Neuronal stem cell (in vitro differentiated cells): Measurements from ENCODE around the gene GOLGA6L7.

Experiments used
- DNase-seq: peaks from one replicate; pipeline ENCODE4 v3.0.0-alpha.2; 2013; ENCODE audit warnings: low spot score
- H2AFZ ChIP-seq: one replicate; pipeline ENCODE4 v1.6.1; 2013; ENCODE audit warnings: mild to moderate bottlenecking, low read length, inconsistent platforms
- H2AK5ac ChIP-seq: 2 replicates; pipeline ENCODE4 v1.6.1; 2013; ENCODE audit warnings: low read depth, mild to moderate bottlenecking, inconsistent platforms, low read length, moderate library complexity, mixed read lengths
- H2BK120ac ChIP-seq: 2 replicates; pipeline ENCODE4 v1.6.1; 2013; ENCODE audit warnings: low read depth, mild to moderate bottlenecking, inconsistent platforms, low read length, moderate library complexity, mixed read lengths
- H2BK12ac ChIP-seq: one replicate; pipeline ENCODE4 v1.6.1; 2013; ENCODE audit warnings: low read length, inconsistent platforms
- H2BK15ac ChIP-seq: 2 replicates; pipeline ENCODE4 v1.6.1; 2013; ENCODE audit warnings: mild to moderate bottlenecking, low read length, inconsistent platforms, mixed read lengths
- H2BK5ac ChIP-seq: one replicate; pipeline ENCODE4 v1.6.1; 2013; ENCODE audit warnings: inconsistent platforms, mild to moderate bottlenecking, low read length, moderate library complexity
- H3K14ac ChIP-seq: one replicate; pipeline ENCODE4 v1.6.1; 2013; ENCODE audit warnings: low read length, inconsistent platforms
- H3K18ac ChIP-seq: 2 replicates; pipeline ENCODE4 v1.6.1; 2013; ENCODE audit warnings: low read length, inconsistent platforms
- H3K23ac ChIP-seq: 2 replicates; pipeline ENCODE4 v1.6.1; 2013; ENCODE audit warnings: low read depth, mild to moderate bottlenecking, mixed read lengths, low read length, inconsistent platforms; ENCODE audit not compliant: poor library complexity
- H3K27ac ChIP-seq: replicated peaks from 3 replicates; pipeline ENCODE4 v1.5.1; 2013; ENCODE audit warnings: low read length, inconsistent platforms
- H3K27me3 ChIP-seq, 3 experiments: 2 replicates each; pipeline ENCODE4 v1.6.1; 2013; ENCODE audit warnings: low read length in 3 of 3, mild to moderate bottlenecking in 2 of 3, inconsistent platforms in 1 of 3, low read depth in 1 of 3, mixed read lengths in 1 of 3, moderate library complexity in 1 of 3; ENCODE audit not compliant: control insufficient read depth in 3 of 3, insufficient read depth in 3 of 3
- H3K36me3 ChIP-seq, 2 donors: replicated peaks in 1 of 2; 2 replicates each; pipeline ENCODE4 v1.6.1; 2013; ENCODE audit warnings: low read length in 2 of 2; ENCODE audit not compliant: control insufficient read depth in 2 of 2, insufficient read depth in 2 of 2
- H3K4ac ChIP-seq: 2 replicates; pipeline ENCODE4 v1.6.1; 2013; ENCODE audit warnings: inconsistent platforms, mild to moderate bottlenecking, low read length, moderate library complexity
- H3K4me1 ChIP-seq, 2 donors: 1 replicate in 1 of 2; 2 replicates in 1 of 2; pipeline ENCODE4 v1.6.1; 2013; ENCODE audit warnings: low read length in 2 of 2, low read depth in 1 of 2; ENCODE audit not compliant: control insufficient read depth in 2 of 2, insufficient read depth in 1 of 2
- H3K4me2 ChIP-seq: one replicate; pipeline ENCODE4 v1.6.1; 2013; ENCODE audit warnings: mild to moderate bottlenecking, low read length, inconsistent platforms; ENCODE audit not compliant: insufficient read depth, poor library complexity, severe bottlenecking
- H3K4me3 ChIP-seq, 2 donors: 2 replicates each; pipeline ENCODE4 v1.5.1; 2013; ENCODE audit warnings: low read length in 2 of 2, mild to moderate bottlenecking in 2 of 2, inconsistent platforms in 1 of 2, moderate library complexity in 1 of 2
- H3K79me1 ChIP-seq: one replicate; pipeline ENCODE4 v1.6.1; 2013; ENCODE audit warnings: low read depth, mild to moderate bottlenecking, inconsistent platforms, low read length, moderate library complexity
- H3K9ac ChIP-seq: one replicate; pipeline ENCODE4 v1.6.1; 2013; ENCODE audit warnings: mild to moderate bottlenecking, low read depth, low read length, inconsistent platforms; ENCODE audit not compliant: poor library complexity
- H3K9me3 ChIP-seq, 2 donors: replicated peaks in 1 of 2; 2 replicates each; pipeline versions ENCODE3 to v1.6.1; 2013; ENCODE audit warnings: low read length in 2 of 2, mild to moderate bottlenecking in 2 of 2, inconsistent platforms in 1 of 2, low read depth in 1 of 2, mixed read lengths in 1 of 2, moderate library complexity in 1 of 2; ENCODE audit not compliant: control insufficient read depth in 2 of 2, insufficient read depth in 1 of 2
- H4K8ac ChIP-seq: one replicate; pipeline ENCODE4 v1.6.1; 2013; ENCODE audit warnings: low read depth, mild to moderate bottlenecking, inconsistent platforms, low read length, moderate library complexity
- H4K91ac ChIP-seq: one replicate; pipeline ENCODE4 v1.6.1; 2013; ENCODE audit warnings: low read length, low read depth, mild to moderate bottlenecking, inconsistent platforms; ENCODE audit not compliant: poor library complexity
- WGBS, 2 donors: extraction: QIAGEN DNeasy Blood & Tissue Kit; methylation state at CpG; one replicate each; pipeline ENCODE4 v1.1.7; 2013; ENCODE audit warnings: missing lambda C conversion rate in 2 of 2, mixed read lengths in 1 of 2; ENCODE audit not compliant: insufficient read length in 2 of 2, insufficient replicate concordance in 1 of 2; ENCODE audit errors: extremely low coverage in 2 of 2; 5-methylcytosine and 5-hydroxymethylcytosine counted together

GOLGA6L7 gene

DNA sequence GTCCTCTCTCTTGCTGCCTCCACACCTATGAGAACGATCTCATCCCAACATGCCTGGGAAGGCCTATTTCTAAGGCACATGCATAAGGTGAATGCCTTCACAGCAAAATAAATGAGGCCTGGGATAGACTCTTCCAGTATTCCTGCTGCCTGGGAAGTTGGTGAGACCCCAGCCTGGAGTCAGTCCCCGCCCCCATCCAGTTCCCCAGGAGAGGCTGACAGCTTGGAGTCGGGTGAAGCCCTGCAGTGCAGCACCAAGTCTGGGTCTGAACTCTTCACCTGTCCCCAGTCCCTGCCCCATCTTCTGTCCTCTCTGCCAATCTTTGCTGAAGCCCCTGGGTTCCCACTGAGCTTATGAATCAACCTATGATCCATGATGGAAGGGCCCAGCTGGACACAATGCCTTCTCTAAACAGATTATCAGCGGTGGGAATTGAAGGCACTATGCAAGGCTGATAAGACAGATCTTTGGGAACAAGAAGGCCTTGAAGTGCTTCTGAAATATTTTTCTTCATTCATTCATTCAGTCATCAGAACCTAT, 27.1 kb upstream of the GOLGA6L7 start:
- H4K91ac ChIP-seq = no peak overlapping the region
- peak overlapping the region; percentile 73 for H2AK5ac ChIP-seq
- peak overlapping the region; percentile 42 for H3K18ac ChIP-seq
- no peak overlapping the region for H3K4me3 ChIP-seq
- H3K27me3 ChIP-seq = no peaks in the 10 kb centered on the region
- H2BK5ac ChIP-seq = no peak overlapping the region
- no peak overlapping the region for H4K8ac ChIP-seq
- peaks cover 2 to 3% of the 10 kb centered on the region in 2 donors for H3K9me3 ChIP-seq
- no peaks in the 10 kb centered on the region for H3K36me3 ChIP-seq
- peak overlapping the region; percentile 82 for H2BK15ac ChIP-seq
- no peak overlapping the region for H2BK12ac ChIP-seq
- no peak overlapping the region for H3K23ac ChIP-seq
- no peak for DNase-seq
- no peak overlapping the region for H3K27ac ChIP-seq
- no peaks in the 10 kb centered on the region for H3K79me1 ChIP-seq
- H3K9ac ChIP-seq = no peak overlapping the region
- no peak overlapping the region for H3K14ac ChIP-seq
- H2AFZ ChIP-seq = peak overlapping the region; percentile 76
- H3K4ac ChIP-seq = no peak overlapping the region
- no peak overlapping the region for H2BK120ac ChIP-seq
- H3K4me2 ChIP-seq = peak overlapping the region; percentile 43
- peaks cover 13 to 15% of the 10 kb centered on the region in 2 donors for H3K4me1 ChIP-seq
- no CpG with 5 or more reads among the region's 4 CpGs for WGBS, 2 donors

DNA sequence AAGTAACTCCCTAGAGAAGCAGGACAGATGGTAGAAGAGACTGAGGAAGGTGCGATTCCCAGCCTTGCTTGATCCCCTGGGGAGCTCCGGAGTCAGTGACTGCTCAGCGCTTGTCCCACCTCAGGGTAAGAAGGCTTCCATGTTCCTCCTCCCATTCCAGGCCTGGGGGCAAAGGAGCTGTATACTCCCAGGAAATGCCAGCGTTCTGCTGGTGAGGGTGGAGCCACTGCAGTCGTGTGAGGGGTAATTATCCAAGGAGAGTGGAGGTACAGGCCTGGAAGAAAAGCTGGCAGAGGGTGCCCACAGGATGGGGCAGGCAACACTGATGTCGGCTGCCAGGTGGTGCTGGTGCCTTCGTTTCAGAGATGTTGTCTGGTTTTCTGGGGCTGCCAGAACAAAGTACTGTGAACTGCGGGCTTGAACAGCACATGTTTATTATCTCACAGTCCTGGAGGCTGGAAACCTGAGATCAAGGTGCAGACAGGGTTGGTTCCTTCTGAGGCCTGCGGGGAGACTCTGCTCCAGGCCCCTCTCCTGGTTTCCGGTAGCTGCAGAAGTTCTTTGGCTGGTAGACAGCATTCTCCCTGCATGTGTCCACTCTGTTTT, 25.2 kb upstream of the GOLGA6L7 start:
- Histone ChIP-seq H3K27ac (no peak overlapping the region), H4K91ac (no peak overlapping the region), H2AFZ (no peak overlapping the region), H3K9ac (no peak overlapping the region), H3K18ac (peak overlapping the region; percentile 9), H2BK5ac (no peak overlapping the region), H3K23ac (no peak overlapping the region), H3K14ac (no peak overlapping the region), H2BK12ac (no peak overlapping the region), H2AK5ac (peak overlapping the region; percentile 21), H3K4me3 (no peak overlapping the region), H2BK120ac (no peak overlapping the region), H3K4me1 (peaks cover 13 to 15% of the 10 kb centered on the region in 2 donors), H3K4me2 (no peak overlapping the region), H2BK15ac (peak overlapping the region; percentile 65), H4K8ac (no peak overlapping the region), H3K36me3 (no peaks in the 10 kb centered on the region), H3K79me1 (no peaks in the 10 kb centered on the region), H3K9me3 (peaks cover 2 to 3% of the 10 kb centered on the region in 2 donors), H3K27me3 (no peaks in the 10 kb centered on the region), H3K4ac (no peak overlapping the region)
- DNase-seq = no peak
- WGBS, 2 donors = no CpG with 5 or more reads among the region's 10 CpGs

DNA sequence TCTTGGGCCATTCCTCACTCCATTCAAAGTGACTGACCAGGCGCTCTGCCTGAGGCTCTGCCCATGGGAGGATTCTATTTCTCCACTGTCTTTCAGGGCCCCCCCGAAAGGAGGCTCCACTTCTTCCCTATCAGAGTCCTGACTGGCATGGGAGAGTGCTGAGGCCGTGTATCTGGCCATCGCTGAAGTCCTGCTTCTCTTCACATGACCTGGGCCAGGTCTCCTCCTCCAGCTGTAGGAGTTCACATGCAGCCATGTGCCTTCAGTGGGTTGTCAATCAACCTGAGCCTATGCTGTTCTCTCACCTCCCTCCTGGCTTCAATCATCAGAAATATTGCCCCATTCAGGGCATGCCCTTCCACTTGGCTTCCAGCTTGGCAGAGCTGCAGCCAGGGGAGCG, 24.6 kb upstream of the GOLGA6L7 start:
- no CpG with 5 or more reads among the region's 5 CpGs for WGBS, 2 donors

DNA sequence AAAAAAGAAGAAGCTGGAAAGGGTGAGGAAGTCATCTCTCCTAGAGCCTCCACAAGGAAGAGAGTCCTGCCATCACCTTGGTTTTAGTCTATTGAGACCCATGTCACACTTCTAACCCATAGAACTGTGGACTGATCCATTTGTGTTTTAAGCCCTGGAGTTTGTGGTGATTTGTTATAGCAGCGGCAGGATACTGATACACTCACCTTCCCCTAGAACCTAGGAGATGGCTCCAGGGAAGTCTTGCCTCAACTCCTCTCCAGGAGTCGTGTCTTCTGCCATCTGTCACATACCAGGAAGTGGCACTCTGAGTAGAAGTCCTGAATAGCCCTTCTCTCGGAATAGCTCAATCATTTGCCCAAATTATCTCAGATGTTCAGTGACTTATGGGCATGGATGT, 22.7 kb upstream of the GOLGA6L7 start:
- Histone ChIP-seq H3K14ac (no peak overlapping the region), H3K4me1 (peaks cover 6 to 10% of the 10 kb centered on the region in 2 donors), H3K23ac (no peak overlapping the region), H4K91ac (no peak overlapping the region), H3K18ac (no peak overlapping the region), H2BK12ac (no peak overlapping the region), H2BK5ac (no peak overlapping the region), H3K79me1 (no peaks in the 10 kb centered on the region), H3K27me3 (no peaks in the 10 kb centered on the region), H3K9me3 (peaks cover 2 to 3% of the 10 kb centered on the region in 2 donors), H3K27ac (no peak overlapping the region), H2AFZ (no peak overlapping the region), H3K36me3 (no peaks in the 10 kb centered on the region), H2BK120ac (no peak overlapping the region), H3K4ac (no peak overlapping the region), H3K4me2 (no peak overlapping the region), H2BK15ac (no peak overlapping the region), H4K8ac (no peak overlapping the region), H2AK5ac (no peak overlapping the region), H3K9ac (no peak overlapping the region), H3K4me3 (no peak overlapping the region)
- WGBS, 2 donors = no CpG with 5 or more reads among the region's 3 CpGs
- no peak for DNase-seq

More for the DNA sequence above, 24.6 kb upstream of the GOLGA6L7 start:
- Histone ChIP-seq H3K23ac (no peak overlapping the region), H4K8ac (no peak overlapping the region), H3K36me3 (no peaks in the 10 kb centered on the region), H3K14ac (no peak overlapping the region), H3K27ac (no peak overlapping the region), H3K4me3 (no peak overlapping the region), H3K4me2 (no peak overlapping the region), H2BK12ac (no peak overlapping the region), H3K27me3 (no peaks in the 10 kb centered on the region), H3K79me1 (no peaks in the 10 kb centered on the region), H2BK15ac (peak overlapping the region; percentile 65), H4K91ac (no peak overlapping the region), H2AK5ac (no peak overlapping the region), H3K18ac (no peak overlapping the region), H2BK120ac (no peak overlapping the region), H2BK5ac (no peak overlapping the region), H3K9me3 (peaks cover 2 to 3% of the 10 kb centered on the region in 2 donors), H3K4ac (no peak overlapping the region), H3K9ac (no peak overlapping the region), H3K4me1 (peaks cover 13 to 15% of the 10 kb centered on the region in 2 donors), H2AFZ (no peak overlapping the region)
- no peak for DNase-seq
